Fibroblast of the aortic adventitia (primary cell): ENCODE results near the gene EPHA5. TPM values are rescaled to one million over a fixed set of nuclear protein-coding genes. Genes with fewer than 3 reads are reported as not detected.

Experiments used
- DNase-seq: peaks from one replicate; pipeline ENCODE4 v3.0.0-alpha.2; 2010; ENCODE audit warnings: low read depth
- H3K4me3 ChIP-seq: 2 replicates; pipeline ENCODE4 v1.5.1; 2011; ENCODE audit warnings: low read depth, mild to moderate bottlenecking, control low read depth, low read length, moderate library complexity
- CTCF ChIP-seq: IDR thresholded peaks from 2 replicates; pipeline ENCODE4 v1.5.1; 2011; ENCODE audit warnings: mild to moderate bottlenecking, low read length, control low read depth, inconsistent platforms; ENCODE audit not compliant: insufficient read depth
- total RNA-seq: library from RNA; depleted of rRNA; stranded (reverse); fragments of >200 nt; gene quantifications from 2 replicates; pipeline ENCODE4 v1.2.3, GENCODE V29; 2012; ENCODE audit warnings: low replicate concordance

Gene EPHA5
- total RNA-seq, 1 donor = 50.2 TPM

GRCh38 chr4:65370709-65371108, 299.6 kb downstream of the EPHA5 start:
- no peak for TF ChIP-seq CTCF
- no peak for DNase-seq
- no peak overlapping the region for H3K4me3 ChIP-seq

DNA sequence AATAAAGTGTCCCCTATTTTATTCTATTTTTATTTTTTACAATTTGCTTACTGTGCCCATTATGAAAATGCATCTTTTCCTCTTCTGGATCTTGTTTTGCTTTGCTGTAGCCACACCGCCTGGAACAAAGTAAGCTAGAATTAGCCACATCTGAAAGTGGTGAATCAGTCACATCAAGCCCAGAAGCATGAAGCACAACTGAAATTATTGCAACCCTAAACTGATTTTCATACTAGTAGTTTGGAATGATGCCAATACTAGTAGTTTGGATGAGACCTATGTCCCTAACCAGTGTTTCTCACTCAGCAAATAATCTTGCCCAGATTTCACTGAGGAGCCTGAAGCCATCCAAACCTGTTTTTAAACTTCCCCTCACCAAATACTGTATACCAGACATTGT, 303.0 kb downstream of the EPHA5 start:
- peak; percentile 30 for DNase-seq
- H3K4me3 ChIP-seq = no peak overlapping the region
- TF ChIP-seq CTCF = no peak

DNA sequence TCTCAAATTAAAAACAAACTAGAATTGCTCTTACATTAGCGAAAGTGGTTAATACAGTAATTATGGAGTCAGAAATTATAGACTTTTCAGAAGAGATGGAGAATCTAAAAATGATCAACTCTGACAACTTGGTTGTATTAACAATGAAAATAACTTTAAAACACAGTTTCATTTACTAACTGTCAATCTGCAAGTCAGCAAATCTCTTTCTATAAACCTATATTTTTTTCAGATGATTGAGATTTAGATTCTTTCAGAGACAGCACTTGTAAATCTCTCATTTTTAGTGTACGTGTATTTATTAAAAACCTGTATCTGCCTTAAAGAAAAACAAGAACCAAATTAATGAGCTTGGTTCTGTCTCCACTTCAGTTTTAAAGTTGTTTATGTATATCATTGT, 311.4 kb downstream of the EPHA5 start:
- TF ChIP-seq CTCF = no peak

GRCh38 chr4:65353098-65353497, 317.2 kb downstream of the EPHA5 start:
- no peak overlapping the region for H3K4me3 ChIP-seq
- DNase-seq = no peak
- no peak for TF ChIP-seq CTCF

More for the DNA sequence above, 311.4 kb downstream of the EPHA5 start:
- no peak overlapping the region for H3K4me3 ChIP-seq
- no peak for DNase-seq

- no peak for TF ChIP-seq CTCF
- no peak overlapping the region for H3K4me3 ChIP-seq
- peak; percentile 37 for DNase-seq
Measured at GRCh38 chr4:65344278-65344825, 325.9 kb downstream of the EPHA5 start.

- TF ChIP-seq CTCF = no peak
- no peak for DNase-seq
- H3K4me3 ChIP-seq = no peak overlapping the region
Measured at GRCh38 chr4:65343342-65343741, 326.9 kb downstream of the EPHA5 start.

DNA sequence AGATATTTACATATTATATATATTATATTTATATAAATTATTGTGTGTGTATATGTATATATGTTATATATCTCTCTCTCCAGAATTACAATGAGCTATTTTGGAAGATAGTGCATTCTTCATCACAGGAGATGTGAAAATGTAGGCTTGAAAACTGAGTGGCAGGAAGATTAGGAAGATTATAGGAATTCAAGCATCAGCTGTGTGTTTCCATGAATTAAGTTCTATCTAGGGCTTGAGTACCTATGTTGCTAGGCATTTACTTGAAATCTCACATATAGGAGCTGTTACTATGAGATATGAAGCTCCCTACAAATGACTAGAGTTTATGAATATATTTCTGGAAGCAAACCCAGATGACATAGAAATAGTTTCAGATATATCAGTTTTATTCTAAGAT, 328.7 kb downstream of the EPHA5 start:
- no peak for TF ChIP-seq CTCF
- no peak overlapping the region for H3K4me3 ChIP-seq
- DNase-seq = no peak
